Neural progenitor cell (in vitro differentiated cells): Measurements from ENCODE around the gene KRT13.

ENCODE experiments used
- EZH2 ChIP-seq: fragments of 200-600 bp; sonication (generic); IDR thresholded peaks from 2 replicates; pipeline ENCODE4 v1.6.1; 2017; ENCODE audit warnings: antibody characterized with exemption, mild to moderate bottlenecking, moderate library complexity
- TF ChIP-seq, protein P1 (sequence below): fragments of 200-600 bp; sonication (generic); IDR thresholded peaks from 2 replicates; pipeline ENCODE4 v1.5.1; 2017; ENCODE audit warnings: antibody characterized with exemption, mild to moderate bottlenecking

- no peak for TF ChIP-seq EZH2
- TF ChIP-seq, protein P1, sequence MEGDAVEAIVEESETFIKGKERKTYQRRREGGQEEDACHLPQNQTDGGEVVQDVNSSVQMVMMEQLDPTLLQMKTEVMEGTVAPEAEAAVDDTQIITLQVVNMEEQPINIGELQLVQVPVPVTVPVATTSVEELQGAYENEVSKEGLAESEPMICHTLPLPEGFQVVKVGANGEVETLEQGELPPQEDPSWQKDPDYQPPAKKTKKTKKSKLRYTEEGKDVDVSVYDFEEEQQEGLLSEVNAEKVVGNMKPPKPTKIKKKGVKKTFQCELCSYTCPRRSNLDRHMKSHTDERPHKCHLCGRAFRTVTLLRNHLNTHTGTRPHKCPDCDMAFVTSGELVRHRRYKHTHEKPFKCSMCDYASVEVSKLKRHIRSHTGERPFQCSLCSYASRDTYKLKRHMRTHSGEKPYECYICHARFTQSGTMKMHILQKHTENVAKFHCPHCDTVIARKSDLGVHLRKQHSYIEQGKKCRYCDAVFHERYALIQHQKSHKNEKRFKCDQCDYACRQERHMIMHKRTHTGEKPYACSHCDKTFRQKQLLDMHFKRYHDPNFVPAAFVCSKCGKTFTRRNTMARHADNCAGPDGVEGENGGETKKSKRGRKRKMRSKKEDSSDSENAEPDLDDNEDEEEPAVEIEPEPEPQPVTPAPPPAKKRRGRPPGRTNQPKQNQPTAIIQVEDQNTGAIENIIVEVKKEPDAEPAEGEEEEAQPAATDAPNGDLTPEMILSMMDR = no peak
Measured at GRCh38 chr17:41538565-41538991, 33.2 kb upstream of the KRT13 start.
